NCI-H2227 (cell line): ENCODE data around the gene BPIFB1.

Experiments
- DNase-seq: peaks from one replicate; lab custom pipeline; 2025; ENCODE audit not compliant: unreplicated experiment; lab: John Stamatoyannopoulos, UW

The BPIFB1 gene

DNA sequence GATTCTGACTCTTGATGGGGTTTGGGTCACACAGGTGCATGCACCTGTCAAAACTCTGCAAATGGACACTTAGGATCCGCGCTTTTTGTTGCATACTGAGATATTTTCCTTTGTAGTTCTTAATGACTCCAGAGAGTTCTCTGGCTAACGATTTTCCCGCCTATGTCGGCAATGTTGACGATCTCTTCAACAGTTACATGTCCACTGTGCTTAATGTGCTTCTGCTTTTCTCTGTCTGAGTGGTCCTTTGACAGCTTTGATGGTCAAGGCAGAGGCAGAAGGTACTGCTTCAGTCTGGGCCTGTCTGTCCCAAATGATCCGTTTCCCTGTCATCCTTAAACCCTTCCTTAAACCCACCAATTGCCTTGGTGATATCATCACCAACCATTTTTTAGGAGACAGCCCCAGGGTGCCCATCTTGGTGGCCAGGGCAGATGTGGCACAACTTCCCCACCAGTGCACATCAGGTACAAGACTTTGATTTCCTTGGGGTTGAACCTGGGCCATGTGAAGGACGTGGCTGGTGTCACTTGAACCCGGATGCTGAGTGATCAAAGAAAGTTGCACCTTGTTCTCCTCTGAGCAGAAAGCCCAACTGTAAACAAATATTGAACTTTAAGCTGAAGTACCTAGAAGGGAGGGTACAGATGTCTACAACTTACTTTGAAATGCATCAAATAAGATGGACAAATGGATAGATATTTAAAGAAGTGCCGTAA, 10.7 kb upstream of the BPIFB1 start:
- no peak for DNase-seq

DNA sequence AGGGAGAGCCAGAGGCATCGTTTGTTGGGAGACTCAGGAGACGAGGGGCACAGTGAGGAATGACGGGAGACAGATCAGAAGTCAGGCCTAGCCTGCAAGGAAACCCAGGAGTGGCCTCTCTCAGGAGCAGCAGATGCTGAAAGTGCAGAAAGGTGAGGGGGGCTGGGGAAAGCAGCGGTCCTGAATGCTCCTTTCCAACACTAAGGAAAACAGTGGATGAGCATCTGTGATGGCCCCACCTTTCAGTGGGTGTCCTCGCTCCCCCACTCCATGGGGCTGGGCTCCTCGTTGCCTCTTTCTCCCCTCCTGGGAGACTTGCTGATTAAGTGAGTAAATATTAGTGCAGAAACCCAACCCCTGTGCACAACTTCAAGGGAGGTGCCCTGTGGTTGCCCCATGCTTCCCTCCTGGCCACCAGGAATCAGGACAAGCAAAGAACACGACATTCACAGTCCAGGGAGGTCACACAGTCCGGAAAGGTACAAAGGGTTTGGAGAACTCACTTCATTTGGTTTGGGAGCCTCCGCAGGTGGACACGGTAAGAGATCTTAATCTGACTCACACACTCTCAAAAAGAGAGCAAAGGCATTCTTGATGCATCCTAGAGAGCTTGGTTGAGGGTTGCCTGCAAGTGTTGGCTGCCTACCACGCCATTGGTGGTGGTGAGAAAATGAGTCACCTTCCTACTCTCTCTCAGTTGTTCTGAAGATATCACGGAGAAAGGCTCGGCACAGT, 9.7 kb upstream of the BPIFB1 start:
- peak; percentile 35 for DNase-seq

DNA sequence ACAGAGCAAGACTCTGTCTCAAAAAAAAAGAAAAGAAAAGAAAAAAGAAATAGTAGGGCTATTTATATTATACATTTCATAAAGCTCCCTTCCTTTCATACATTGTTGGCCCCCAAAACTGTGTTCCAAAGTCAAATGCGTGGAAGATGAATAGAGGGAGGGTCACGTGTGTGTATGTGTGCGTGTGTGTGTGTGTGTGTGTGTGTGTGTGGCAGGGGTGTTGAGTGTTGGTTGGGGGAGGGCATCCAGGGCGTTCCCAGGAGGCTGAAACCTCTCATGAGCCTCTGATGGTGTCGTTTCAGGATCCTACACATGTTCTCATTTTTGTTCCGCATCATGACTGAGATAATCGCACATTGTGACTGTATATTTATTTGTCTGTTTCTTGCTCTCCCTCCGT, 7.8 kb upstream of the BPIFB1 start:
- DNase-seq = no peak

DNA sequence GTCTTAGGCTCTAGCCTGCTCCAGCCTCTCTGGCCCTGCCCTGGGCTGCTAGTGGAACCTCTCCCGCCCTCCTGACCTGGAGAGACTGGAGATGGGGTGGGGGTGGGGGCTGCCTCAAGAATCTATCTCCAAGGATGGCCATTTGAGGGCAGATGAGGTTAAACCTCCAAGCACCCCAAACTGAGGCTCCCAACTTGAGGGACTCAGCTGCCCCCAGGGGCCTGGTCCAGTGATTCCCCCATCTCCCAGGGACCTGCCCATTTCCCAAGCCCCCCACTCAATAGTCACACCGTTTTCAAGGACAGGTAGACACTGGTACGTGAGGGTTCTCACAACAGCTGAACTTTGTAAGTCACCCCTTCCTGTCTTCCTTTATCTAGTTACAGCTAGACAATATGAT, 7.1 kb upstream of the BPIFB1 start:
- DNase-seq = no peak

DNA sequence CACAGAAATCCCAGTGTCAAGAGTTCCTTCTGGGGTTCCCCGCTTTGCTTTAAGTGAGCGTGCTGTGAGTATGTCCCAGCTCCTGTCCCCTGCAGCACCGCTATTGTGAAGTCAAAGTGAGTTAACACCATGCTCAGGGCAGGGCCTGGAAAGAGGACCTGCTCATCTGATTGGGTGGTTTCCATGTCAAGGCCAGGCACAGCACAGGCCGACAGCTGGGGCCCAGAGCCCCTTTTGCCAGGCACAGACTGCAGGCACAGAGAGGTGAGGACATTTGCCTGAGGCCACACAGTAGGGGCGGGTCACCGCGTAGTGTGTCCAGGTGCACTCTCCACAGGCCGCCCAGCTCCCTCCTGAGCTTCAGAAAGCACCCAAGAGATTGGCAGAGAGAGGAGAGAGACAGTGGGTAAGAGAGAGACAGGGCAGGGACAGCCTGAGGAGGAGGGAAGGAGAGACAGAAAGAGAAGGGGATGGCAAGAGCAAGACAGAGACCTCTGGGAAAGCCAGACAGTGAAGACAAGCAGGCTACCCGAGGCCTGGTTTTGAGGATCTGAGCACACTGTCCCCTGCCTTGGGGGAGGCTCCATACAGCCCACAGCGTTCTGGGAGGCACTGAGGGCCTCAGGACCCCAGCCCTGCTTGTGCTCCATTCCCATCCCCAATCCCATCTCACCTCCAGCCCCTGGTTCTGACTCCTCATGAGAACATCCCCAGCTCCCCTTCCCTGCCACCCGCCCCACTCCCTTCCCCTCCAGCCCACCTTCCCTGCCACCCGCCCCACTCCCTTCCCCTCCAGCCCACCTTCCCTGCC, 6.5 kb upstream of the BPIFB1 start:
- no peak for DNase-seq

DNA sequence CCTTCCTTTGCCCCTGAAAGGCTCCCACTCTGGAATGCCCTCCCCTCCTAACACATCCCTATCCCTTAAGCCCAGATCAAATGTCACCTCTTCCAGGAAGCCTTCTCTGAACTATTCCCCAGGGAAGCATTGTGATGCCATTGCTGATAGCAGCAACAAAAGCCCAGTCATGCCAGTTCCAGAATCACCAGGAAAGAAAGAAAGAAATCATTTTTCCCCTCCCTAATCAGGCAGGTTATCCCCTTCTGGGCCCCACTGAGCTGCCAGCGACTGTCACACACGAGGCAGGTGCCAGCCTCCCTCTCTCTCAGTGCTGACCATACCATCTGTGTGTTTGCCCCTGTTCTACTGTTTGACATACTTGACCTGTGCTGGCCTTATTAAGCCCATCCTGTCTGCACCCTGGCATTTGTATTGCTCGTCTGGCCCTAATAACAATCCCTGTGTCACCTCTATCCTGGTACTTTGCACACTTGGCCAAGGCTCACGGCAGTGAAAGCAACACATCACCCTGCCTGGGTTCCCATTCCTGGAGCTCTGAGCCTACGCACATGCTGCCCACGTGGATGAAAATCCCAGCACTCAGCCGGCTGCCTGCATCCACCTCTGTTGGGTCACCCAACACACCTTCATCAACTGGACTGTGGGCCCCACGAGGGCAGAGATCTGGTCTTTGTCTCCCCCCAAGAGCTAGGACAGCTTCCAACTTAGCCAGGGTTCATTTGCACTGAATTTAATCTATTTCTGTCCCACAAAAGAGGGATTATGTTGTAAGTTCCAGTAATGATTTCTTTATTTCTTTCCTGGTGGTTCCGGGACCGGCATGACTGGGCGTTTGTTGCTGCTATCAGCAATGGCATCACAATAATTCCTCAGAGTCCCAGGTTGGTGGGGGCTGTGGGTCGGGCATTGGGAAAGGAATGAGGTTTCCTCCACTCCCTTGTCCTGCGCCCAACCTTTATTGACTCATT, 5.3 kb upstream of the BPIFB1 start:
- no peak for DNase-seq

DNA sequence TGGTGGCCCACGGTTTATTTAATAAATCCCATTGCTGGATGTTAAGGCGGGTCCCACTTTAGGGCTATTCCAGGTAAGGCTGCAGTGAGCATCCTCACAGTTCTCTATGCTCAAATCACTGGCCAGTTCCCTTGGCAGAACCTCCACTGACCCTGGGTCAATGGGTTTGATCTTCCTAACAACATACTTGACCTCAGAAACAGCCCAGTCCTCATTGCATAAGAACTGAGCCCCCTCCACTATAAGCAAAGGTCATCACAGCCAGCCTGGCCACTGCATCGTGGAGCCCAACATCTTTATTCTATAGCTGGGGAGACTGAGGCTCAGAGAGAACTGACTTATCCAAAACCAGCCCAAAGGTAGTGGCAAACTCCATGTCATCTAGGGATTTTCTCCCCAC, 4.3 kb upstream of the BPIFB1 start:
- no peak for DNase-seq

DNA sequence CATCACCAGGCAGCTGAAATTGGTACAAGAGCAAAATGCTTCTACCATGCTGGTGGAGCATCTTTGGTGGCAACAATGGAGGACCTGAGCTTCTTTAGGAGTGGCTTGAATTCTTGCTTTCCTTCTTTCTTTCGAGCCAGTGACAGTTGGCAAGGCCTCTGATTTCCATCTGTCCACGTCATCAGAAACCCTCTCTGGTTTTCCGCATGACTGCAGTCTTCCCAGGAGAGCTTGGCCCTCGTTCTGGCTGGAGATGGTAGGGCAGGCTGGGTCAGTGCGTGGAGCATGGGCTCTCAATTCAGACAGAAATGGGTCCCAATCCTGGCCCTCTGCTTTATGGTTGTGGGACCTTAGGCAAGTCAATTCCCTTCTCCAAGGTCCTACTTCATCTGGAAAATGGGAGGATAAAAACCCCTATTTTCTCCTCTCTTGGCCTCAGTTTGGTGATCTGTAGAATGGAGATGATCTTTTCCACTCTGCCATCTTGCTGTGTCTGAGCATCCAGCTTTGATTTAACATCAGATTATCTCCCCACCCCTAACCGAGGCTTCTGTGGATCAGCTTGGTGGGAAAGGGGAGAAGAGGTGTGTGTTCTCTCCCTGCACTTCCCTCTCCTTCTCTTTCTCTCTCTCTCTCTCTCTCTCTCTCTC, 3.6 kb upstream of the BPIFB1 start:
- DNase-seq = no peak

DNA sequence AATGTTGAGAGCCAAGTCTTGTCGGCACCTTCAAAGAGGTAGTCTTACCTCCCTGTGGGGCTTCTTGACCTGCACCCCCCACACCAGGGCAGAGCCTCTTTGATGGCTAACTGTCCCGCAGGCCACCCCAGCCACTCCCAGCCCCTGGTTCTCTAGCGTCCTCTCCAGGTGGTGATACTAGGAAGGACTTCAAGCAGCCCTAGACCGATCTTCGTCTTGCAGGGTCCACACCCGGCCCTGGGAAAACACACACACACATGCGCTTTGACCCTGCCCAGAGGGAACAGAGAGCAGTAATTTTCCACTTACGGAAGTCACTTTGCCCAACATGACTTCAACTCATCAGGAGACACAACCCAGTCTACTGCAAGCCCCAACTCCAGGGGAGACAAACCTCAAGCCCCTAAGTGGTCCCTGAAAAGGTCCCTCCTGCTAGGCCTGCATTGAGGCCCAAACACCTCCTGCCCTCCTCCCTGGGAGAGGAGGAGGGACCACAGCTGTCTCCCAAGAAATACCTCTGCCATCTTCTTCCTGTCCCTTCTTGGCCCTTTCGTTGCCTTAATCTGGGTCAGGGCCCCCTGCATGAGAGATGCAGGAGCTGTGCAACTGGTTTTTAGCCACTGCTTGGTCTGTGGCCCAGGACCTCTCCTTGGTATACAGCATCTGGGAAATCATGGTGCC, 2.9 kb upstream of the BPIFB1 start:
- no peak for DNase-seq

DNA sequence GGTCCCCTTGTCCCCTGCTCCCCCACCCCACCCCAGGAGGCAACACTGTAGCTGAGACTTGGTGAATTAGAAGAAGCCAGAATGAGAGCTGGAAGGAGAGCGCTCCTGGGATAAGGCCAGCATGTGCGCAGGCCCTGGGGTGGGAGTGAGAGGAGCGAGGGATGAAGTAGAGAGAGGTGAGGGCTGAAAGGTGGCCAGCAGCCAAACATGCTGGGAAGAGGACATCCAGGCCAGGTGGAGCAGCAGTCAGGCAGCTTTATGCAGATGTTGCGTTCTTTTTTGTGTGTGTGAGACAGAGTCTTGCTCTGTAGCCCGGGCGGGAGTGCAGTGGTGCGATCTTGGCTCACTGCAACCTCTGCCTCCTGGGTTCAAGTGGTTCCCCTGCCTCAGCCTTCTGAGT, 2.2 kb upstream of the BPIFB1 start:
- DNase-seq = no peak

DNA sequence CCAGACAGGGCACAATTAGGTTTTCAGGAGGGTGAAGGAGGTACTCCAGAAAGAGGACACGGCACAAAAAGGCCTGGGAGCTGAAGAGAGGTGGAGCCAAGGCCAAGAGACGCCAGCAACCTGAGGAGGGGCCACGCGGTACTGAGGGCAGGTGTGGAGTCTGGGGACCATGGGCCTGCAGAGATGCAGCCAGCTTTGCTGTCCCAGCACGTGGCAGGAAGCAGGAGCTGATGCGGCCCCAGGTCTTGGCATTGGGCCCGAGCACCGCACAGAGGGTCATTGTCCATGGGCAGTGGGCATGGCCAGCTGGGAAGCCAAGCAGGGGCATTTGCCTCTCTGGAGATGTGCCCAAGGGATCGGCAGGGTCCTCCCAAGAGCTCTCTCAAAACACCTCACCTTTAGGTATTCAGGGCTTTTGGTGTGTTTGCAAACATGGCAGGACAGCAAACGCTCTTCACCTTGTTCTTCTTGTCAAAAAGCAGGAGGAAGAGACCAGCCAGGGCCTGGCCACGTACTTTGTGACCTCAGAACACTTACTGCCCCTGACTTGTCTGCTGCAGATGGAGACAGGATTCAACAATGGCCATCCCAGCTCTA, 1.4 kb upstream of the BPIFB1 start:
- DNase-seq = no peak

DNA sequence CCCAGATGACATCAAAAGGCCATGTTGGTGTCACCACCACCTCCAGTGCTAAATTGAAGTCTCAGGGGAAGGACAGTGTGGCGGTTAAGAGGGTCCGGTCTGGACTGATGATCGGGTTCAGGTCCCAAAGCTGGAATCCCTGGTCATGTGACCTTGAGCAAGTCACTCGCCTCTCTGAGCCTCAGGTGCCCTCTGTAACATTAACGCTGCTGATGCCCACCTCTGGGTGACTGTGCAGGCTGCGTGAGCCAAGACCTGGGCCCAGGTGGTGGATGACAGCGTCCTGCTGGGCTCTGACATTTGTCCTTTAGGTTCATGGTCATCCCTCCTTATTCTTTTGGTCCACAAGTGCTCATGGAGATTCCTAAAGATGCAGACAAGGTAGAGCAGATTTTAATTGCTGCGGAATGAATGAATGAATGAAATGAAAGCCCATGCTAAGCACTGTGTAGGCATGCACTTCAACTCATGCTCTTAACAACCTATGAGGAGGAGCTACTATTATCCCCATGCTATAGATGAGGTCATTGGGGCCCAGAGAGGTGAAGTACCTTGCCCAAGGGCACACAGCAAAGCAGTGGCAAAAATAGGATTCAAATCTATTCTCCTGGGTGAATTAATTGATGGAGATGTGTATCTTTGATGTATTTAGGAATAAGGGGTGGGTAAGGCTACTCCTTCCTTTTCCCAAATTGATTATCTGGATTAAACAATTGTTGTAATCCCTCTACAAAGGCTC, 649 bp upstream of the BPIFB1 start:
- DNase-seq = no peak

DNA sequence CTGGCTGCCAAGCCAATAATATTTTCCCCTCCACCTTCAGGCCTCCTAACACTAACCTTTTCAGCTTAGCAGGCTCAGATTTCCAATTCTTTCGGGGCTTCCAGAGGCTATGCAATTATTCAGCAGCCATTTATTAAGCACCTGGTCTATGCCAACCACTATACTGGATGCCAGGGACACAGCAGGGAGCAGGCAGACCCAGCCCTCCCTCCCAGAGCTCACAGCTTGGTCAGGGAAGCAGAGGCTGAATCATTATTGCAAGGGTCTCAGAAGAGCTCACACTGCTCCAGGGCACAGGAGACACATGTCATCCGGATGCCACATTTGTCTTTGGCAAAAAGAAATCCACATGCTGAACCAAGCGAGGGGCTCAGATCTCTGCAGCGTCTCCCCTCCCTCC, 1.3 kb downstream of the BPIFB1 start:
- DNase-seq = no peak

DNA sequence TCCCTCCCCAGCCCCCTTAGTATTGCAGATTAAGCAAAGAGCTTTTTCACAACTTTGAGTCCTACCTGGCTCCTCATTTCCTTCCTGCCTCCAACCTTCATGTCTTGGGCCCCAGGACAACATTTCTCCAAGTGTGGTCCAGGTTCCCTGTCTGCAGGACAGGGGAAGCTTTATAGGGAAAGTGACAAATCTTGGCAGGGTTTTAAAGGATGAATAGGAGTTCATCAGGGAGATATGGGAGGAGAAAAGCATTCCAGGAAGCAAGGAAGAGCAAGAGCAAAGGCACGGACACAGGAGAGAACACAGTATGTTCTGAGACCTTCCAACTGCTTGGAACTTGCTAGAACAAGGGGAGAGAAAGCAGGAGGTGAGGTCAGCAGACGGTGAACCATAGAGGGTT, 1.9 kb downstream of the BPIFB1 start:
- DNase-seq = no peak

DNA sequence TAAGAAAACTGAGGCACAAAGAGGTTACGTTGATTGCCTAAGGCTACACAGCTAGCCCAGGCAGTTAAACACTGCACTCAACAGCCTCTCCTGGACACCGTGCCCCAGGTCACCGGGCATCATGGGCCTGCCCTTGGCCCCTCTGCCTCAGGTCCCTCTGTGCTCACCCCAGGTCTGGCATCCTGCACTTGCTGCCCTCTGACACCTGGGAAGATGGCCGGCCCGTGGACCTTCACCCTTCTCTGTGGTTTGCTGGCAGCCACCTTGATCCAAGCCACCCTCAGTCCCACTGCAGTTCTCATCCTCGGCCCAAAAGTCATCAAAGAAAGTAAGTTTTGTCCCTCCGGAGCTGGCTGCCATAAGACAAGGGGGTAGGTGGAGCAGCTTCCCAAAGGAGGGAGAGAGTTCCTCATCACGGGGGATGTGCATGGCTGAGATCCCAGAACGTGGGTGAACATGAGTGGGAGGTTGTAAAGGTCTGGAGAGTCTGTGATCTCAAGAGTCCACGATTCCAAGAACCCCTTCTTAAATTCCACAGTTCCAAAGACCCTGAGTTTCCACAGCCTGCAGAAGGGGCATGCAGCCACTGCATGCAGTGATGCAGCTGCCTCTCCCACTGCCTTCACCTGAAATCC, 3.0 kb downstream of the BPIFB1 start:
- DNase-seq = no peak

DNA sequence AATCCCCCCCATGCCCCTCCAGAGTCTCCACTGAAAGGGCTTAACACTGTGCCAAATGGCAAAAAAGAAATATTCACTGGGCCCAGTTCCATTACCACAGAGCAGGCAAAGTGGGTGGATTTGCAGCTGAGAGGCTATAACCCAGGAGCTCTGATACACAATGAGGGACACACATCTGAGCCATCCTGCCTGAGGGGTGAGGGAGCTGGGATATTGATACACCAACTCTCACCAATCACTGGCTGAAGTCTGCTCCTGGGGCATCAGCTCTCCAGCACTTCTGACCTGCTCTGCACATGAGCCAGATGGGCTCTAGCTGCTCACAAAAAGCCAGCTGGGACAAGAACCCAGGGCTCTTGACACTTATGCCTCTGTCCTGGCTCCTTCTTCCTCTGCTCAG, 4.9 kb downstream of the BPIFB1 start:
- DNase-seq = no peak

DNA sequence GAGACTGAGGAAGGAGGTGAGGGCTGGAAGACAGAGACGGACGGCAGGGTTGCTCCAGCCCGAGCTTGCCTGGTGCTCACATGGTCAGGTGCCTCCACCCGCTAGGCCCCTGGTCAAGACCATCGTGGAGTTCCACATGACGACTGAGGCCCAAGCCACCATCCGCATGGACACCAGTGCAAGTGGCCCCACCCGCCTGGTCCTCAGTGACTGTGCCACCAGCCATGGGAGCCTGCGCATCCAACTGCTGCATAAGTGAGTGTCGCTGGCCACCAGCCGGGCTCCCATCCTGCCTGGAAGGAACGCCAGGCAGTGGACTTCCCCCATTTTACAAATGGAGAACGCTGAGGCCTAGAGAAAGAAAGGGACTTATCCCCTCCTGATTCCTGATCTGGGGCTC, 7.8 kb downstream of the BPIFB1 start:
- DNase-seq = no peak

DNA sequence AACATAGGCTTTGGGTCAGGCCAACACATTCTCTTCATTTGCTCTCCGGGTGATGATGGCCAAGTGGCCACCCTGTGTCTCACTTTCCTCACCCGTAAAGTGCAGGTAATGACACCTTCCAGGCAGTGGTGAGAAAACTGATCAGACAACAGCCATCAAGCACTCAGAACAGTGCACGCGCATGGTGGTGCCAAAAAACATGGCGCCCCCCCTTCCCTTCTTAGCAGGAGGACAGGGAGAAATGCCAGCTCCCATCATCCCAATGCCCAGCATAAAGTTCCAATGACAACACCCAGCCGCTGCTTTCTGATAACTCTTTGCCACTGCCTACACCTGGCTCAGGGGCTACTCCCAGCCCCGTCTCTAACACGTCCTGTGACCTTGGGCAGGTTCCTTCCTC, 8.4 kb downstream of the BPIFB1 start:
- DNase-seq = no peak
